Measurements from ENCODE around the gene SPATA24. TPM values are rescaled to one million over a fixed set of nuclear protein-coding genes. Genes with fewer than 3 reads are reported as not detected.
A peak's percentile ranks its signal among the peaks of the same experiment; 100 is the strongest.

The SPATA24 gene
- total RNA-seq, 1 donor from 2014 or later: 6.2 TPM

GRCh38 chr5:139394654-139395566 lies 9.0 kb downstream of the SPATA24 start, which contains the start of gene PROB1:
TSS of gene PROB1 (minus strand) at chr5:139395104. CDS start at chr5:139395081, 23 bp downstream.
- H3K9me3 Mint-ChIP-seq (ENCODE audit: unreplicated experiment): no peaks in the 10 kb centered on the region
- TF ChIP-seq CTCF (IDR thresholded peaks at IDR 0.05; ENCODE audit: partially characterized antibody, unreplicated experiment): no peak
- H3K4me1 Mint-ChIP-seq (ENCODE audit: low read depth, unreplicated experiment): peaks cover 3% of the 10 kb centered on the region
- peaks cover 11% of the 10 kb centered on the region for H3K27me3 Mint-ChIP-seq (ENCODE audit: unreplicated experiment)
- H3K4me3 Mint-ChIP-seq (ENCODE audit: unreplicated experiment): no peak within 1 kb of the TSS
- DNase-seq: no peak
- no peak within 1 kb of the TSS for H3K27ac Mint-ChIP-seq (ENCODE audit: unreplicated experiment)
- no peaks in the 10 kb centered on the region for H3K36me3 Mint-ChIP-seq (ENCODE audit: unreplicated experiment)

DNA sequence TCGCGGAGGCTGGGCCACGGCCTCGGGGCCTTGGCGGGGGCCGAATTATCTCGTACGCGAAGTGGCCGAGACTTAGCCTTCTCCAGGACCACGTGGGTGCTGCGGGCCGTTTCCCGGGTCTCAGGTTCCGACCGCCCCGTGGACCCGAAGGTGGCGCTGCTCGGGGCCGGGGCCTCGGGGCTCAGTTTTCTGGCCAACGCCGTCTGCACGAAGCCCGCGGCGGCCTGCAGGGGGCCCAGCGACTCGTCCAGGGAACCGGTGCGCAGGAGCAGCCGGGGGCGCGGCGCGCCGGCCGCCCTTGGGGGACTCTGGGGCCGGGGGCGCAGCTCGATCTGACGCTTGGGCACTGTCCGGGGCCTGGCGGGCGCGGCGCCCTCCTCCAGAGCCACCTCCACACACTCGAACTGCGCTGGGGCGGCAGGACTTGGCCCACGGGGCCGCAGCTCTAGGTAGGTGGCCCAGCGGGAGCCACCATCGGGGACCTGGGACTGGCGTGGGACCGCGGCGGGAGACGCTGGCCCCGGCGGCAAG lies 9.7 kb downstream of the SPATA24 start:
- TF ChIP-seq CTCF (IDR thresholded peaks at IDR 0.05; ENCODE audit: partially characterized antibody, unreplicated experiment): peak; percentile 64
- peaks cover 3% of the 10 kb centered on the region for H3K4me1 Mint-ChIP-seq (ENCODE audit: low read depth, unreplicated experiment)
- H3K27ac Mint-ChIP-seq (ENCODE audit: unreplicated experiment): no peak overlapping the region
- H3K4me3 Mint-ChIP-seq (ENCODE audit: unreplicated experiment): no peak overlapping the region
- H3K36me3 Mint-ChIP-seq (ENCODE audit: unreplicated experiment): no peaks in the 10 kb centered on the region
- peaks cover 14% of the 10 kb centered on the region for H3K27me3 Mint-ChIP-seq (ENCODE audit: unreplicated experiment)
- no peaks in the 10 kb centered on the region for H3K9me3 Mint-ChIP-seq (ENCODE audit: unreplicated experiment)
- peak; percentile 75 for DNase-seq

GRCh38 chr5:139393497-139394122 lies 10.3 kb downstream of the SPATA24 start:
- Mint-ChIP-seq H3K27ac (ENCODE audit: unreplicated experiment) (no peak overlapping the region), H3K4me1 (ENCODE audit: low read depth, unreplicated experiment) (peaks cover 3% of the 10 kb centered on the region), H3K27me3 (ENCODE audit: unreplicated experiment) (peaks cover 14% of the 10 kb centered on the region), H3K9me3 (ENCODE audit: unreplicated experiment) (no peaks in the 10 kb centered on the region), H3K36me3 (ENCODE audit: unreplicated experiment) (no peaks in the 10 kb centered on the region), H3K4me3 (ENCODE audit: unreplicated experiment) (peak overlapping the region; percentile 46)
- no peak for DNase-seq
- TF ChIP-seq CTCF (IDR thresholded peaks at IDR 0.05; ENCODE audit: partially characterized antibody, unreplicated experiment): no peak

GRCh38 chr5:139392678-139393496 lies 11.0 kb downstream of the SPATA24 start:
- H3K27ac Mint-ChIP-seq (ENCODE audit: unreplicated experiment): no peak overlapping the region

More at GRCh38 chr5:139392678-139393496, 11.0 kb downstream of the SPATA24 start:
- H3K9me3 Mint-ChIP-seq (ENCODE audit: unreplicated experiment): no peaks in the 10 kb centered on the region
- H3K27me3 Mint-ChIP-seq (ENCODE audit: unreplicated experiment): peaks cover 14% of the 10 kb centered on the region
- H3K4me3 Mint-ChIP-seq (ENCODE audit: unreplicated experiment): peak overlapping the region; percentile 78
- peaks cover 3% of the 10 kb centered on the region for H3K4me1 Mint-ChIP-seq (ENCODE audit: low read depth, unreplicated experiment)
- TF ChIP-seq CTCF (IDR thresholded peaks at IDR 0.05; ENCODE audit: partially characterized antibody, unreplicated experiment): peak; percentile 76
- DNase-seq: peak; percentile 89
- H3K36me3 Mint-ChIP-seq (ENCODE audit: unreplicated experiment): no peaks in the 10 kb centered on the region
